Transverse colon (tissue), 4 donors: ENCODE data around the gene DENND1A. TPM values are rescaled to one million over a fixed set of nuclear protein-coding genes. Genes with fewer than 3 reads are reported as not detected.

Experiments used
- DNase-seq: peaks from one replicate; pipeline ENCODE4 v3.0.0-alpha.2; 2019
- H3K27ac ChIP-seq, 4 donors: fragments of 200-600 bp; sonication (generic); 2 replicates each; pipeline ENCODE4 v1.5.1; 2016 to 2018; ENCODE audit warnings: inconsistent platforms in 4 of 4
- H3K27me3 ChIP-seq: fragments of 200-600 bp; sonication (generic); 2 replicates; pipeline ENCODE4 v1.5.1; 2017; ENCODE audit warnings: inconsistent platforms
- H3K36me3 ChIP-seq, 4 donors: fragments of 200-600 bp; sonication (generic); 2 replicates each; pipeline ENCODE4 v1.5.1; 2017 to 2019; ENCODE audit warnings: inconsistent platforms in 4 of 4
- H3K4me1 ChIP-seq, 4 donors: fragments of 200-600 bp; sonication (generic); 2 replicates each; pipeline ENCODE4 v1.5.1; 2017 to 2020; ENCODE audit warnings: inconsistent platforms in 4 of 4
- H3K4me3 ChIP-seq, 4 donors: fragments of 200-600 bp; sonication (generic); 1 replicate in 1 of 4; 2 replicates in 3 of 4; pipeline versions ENCODE4 v1.5.1 to v1.6.1; 2017 to 2019; ENCODE audit warnings: inconsistent platforms in 4 of 4
- H3K9me3 ChIP-seq, 2 donors: fragments of 200-600 bp; sonication (generic); 2 replicates each; pipeline ENCODE4 v1.5.1; 2017 to 2019; ENCODE audit warnings: inconsistent platforms in 2 of 2
- CTCF ChIP-seq, 5 experiments: fragments of 200-600 bp in 3 of 5; fragments of 450-650 bp in 2 of 5; sonication (generic) in 3 of 5; IDR thresholded peaks; 1 replicate in 2 of 5; 2 replicates in 3 of 5; pipeline ENCODE4 v1.5.1; 2016 to 2017; ENCODE audit warnings: antibody characterized with exemption in 5 of 5, inconsistent platforms in 3 of 5, mild to moderate bottlenecking in 2 of 5, moderate library complexity in 1 of 5
- EP300 ChIP-seq: sonication (generic); formaldehyde crosslinking; IDR thresholded peaks from one replicate; pipeline ENCODE4 v1.6.1; 2017; ENCODE audit warnings: antibody characterized with exemption, low read depth
- POLR2A ChIP-seq: fragments of 450-650 bp; IDR thresholded peaks from one replicate; pipeline ENCODE4 v1.6.1; 2016; ENCODE audit warnings: antibody characterized with exemption, mild to moderate bottlenecking, moderate library complexity
- POLR2AphosphoS5 ChIP-seq, 3 donors: sonication (generic); formaldehyde crosslinking; IDR thresholded peaks; one replicate each; pipeline ENCODE4 v1.6.1; 2016; ENCODE audit warnings: antibody characterized with exemption in 3 of 3
- WGBS, 2 donors: methylation state at CpG; one replicate each; pipeline ENCODE4 v1.1.5; 2018; ENCODE audit warnings: low coverage in 1 of 2; 5-methylcytosine and 5-hydroxymethylcytosine counted together
- in situ Hi-C, 4 donors: fragments of 200-750 bp; cut with MboI; loops; one replicate each; pipeline versions ENCODE4 v1.15.0 to v1.15.1; 2017; ENCODE audit warnings: low sequenced_read_pairs in 3 of 4, low pct_ligation_motif_present in 1 of 4, low pct_unique_long_range_greater_than_20kb in 1 of 4
- intact Hi-C: fragments of 100-400 bp; cut with DNase I; formaldehyde crosslinking; loops from one replicate; pipeline ENCODE4 v1.15.1; 2023; ENCODE audit warnings: low total_unique reads
- total RNA-seq, 4 donors: library from RNA; depleted of rRNA; stranded (reverse); fragments of >200 nt; gene quantifications; one replicate each; pipeline ENCODE4 v1.1.0, GENCODE V29; 2016

The DENND1A gene
- total RNA-seq, 4 donors from 2014 or later: 12.5 to 78.6 (median 40.0) TPM

GRCh38 chr9:123589361-123590239, 340.3 kb downstream of the DENND1A start:
- no peak for DNase-seq
- 96 to 100% methylated on average over 3 to 8 of the region's 8 CpGs for WGBS, 2 donors
- TF ChIP-seq CTCF (IDR thresholded peaks at IDR 0.05) (no peak), POLR2AphosphoS5 (IDR thresholded peaks at IDR 0.05) (no peak), POLR2A (no peak), EP300 (no peak)
- Histone ChIP-seq H3K27me3 (no peaks in the 10 kb centered on the region), H3K4me1 (no peaks in the 10 kb centered on the region), H3K27ac (no peak overlapping the region), H3K36me3 (no peaks in the 10 kb centered on the region), H3K9me3 (no peaks in the 10 kb centered on the region), H3K4me3 (no peak overlapping the region)
- intact Hi-C loops (no loop called here), in situ Hi-C loops (no loop called here)

- Histone ChIP-seq H3K4me3 (no peak overlapping the region), H3K27ac (no peak overlapping the region), H3K4me1 (no peaks in the 10 kb centered on the region), H3K27me3 (no peaks in the 10 kb centered on the region), H3K9me3 (no peaks in the 10 kb centered on the region), H3K36me3 (no peaks in the 10 kb centered on the region)
- in situ Hi-C loops: no loop called here
- TF ChIP-seq POLR2A (no peak), CTCF (IDR thresholded peaks at IDR 0.05) (no peak), POLR2AphosphoS5 (IDR thresholded peaks at IDR 0.05) (no peak), EP300 (no peak)
- 95% methylated on average over 5 of the region's 5 CpGs; no CpG with 5 or more reads in 1 of the 2 donors for WGBS, 2 donors
- no peak for DNase-seq
- intact Hi-C loops: no loop called here
Observed at GRCh38 chr9:123586275-123586674, 343.7 kb downstream of the DENND1A start.

- Histone ChIP-seq H3K4me1 (no peaks in the 10 kb centered on the region), H3K27ac (no peak overlapping the region), H3K9me3 (no peaks in the 10 kb centered on the region), H3K4me3 (no peak overlapping the region), H3K36me3 (no peaks in the 10 kb centered on the region), H3K27me3 (no peaks in the 10 kb centered on the region)
- no peak for TF ChIP-seq CTCF (IDR thresholded peaks at IDR 0.05)
- WGBS, 2 donors: 86 to 95% methylated on average over 1 to 10 of the region's 10 CpGs
- intact Hi-C loops: no loop called here
- DNase-seq: no peak
- in situ Hi-C loops: no loop called here
Observed at GRCh38 chr9:123584202-123585176, 345.4 kb downstream of the DENND1A start.

- intact Hi-C loops (no loop called here), in situ Hi-C loops (no loop called here)
- Histone ChIP-seq H3K4me3 (no peak overlapping the region), H3K9me3 (no peaks in the 10 kb centered on the region), H3K27me3 (no peaks in the 10 kb centered on the region), H3K27ac (no peak overlapping the region), H3K4me1 (no peaks in the 10 kb centered on the region), H3K36me3 (no peaks in the 10 kb centered on the region)
- 96 to 100% methylated on average over 1 to 2 of the region's 2 CpGs for WGBS, 2 donors
- TF ChIP-seq CTCF (IDR thresholded peaks at IDR 0.05): no peak
- TF ChIP-seq EP300: no peak
- TF ChIP-seq POLR2A: no peak
- no peak for TF ChIP-seq POLR2AphosphoS5 (IDR thresholded peaks at IDR 0.05)
- DNase-seq: no peak
Observed at GRCh38 chr9:123583646-123584045, 346.3 kb downstream of the DENND1A start.
